ENCODE results near the gene HSPG2. TPM values are rescaled to one million over a fixed set of nuclear protein-coding genes. Genes with fewer than 3 reads are reported as not detected.

HSPG2 gene
- total RNA-seq, 1 donor, result 265 TPM

DNA sequence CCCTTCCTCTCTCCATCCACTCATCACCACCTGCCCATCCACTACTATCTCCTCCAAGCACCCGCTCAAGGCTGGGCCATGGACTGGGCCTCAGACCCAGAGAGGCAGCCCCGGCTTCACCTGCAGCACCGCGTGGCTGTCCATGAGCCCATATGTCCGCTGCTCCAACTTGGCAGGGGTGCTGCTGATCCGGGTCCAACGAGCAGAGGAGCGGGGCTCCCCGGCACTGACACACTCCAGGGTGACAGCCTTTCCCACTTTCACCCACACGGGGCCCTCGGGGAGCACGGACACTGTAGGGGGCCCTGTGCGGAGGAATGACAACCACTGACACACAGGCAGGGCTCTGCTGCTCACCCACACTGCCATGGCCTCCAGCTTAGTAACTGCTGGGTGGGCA is 96.1 kb downstream of the HSPG2 start:
- Histone ChIP-seq H2AFZ (ENCODE audit: low read length) (no peak overlapping the region), H3K9me3 (ENCODE audit: low read depth, low read length) (no peaks in the 10 kb centered on the region), H3K4me1 (ENCODE audit: insufficient read depth, low read length) (no peaks in the 10 kb centered on the region), H3K27me3 (ENCODE audit: insufficient read depth, low read length) (no peaks in the 10 kb centered on the region), H3K27ac (ENCODE audit: low read depth, low read length) (no peak overlapping the region), H4K20me1 (ENCODE audit: insufficient read depth, low read length) (peaks cover 26% of the 10 kb centered on the region), H3K79me2 (ENCODE audit: insufficient read depth, low read length) (no peaks in the 10 kb centered on the region), H3K36me3 (ENCODE audit: insufficient read depth, low read length) (peaks cover 91% of the 10 kb centered on the region), H3K4me3 (ENCODE audit: insufficient read depth, low read length) (no peak overlapping the region), H3K4me2 (ENCODE audit: insufficient read depth, low read length) (no peak overlapping the region)
- no peak for TF ChIP-seq CTCF (IDR thresholded peaks at IDR 0.05; ENCODE audit: extremely low read depth, low read depth, low read length)
- no peak for DNase-seq (ENCODE audit: insufficient read length, low spot score, missing footprints)

DNA sequence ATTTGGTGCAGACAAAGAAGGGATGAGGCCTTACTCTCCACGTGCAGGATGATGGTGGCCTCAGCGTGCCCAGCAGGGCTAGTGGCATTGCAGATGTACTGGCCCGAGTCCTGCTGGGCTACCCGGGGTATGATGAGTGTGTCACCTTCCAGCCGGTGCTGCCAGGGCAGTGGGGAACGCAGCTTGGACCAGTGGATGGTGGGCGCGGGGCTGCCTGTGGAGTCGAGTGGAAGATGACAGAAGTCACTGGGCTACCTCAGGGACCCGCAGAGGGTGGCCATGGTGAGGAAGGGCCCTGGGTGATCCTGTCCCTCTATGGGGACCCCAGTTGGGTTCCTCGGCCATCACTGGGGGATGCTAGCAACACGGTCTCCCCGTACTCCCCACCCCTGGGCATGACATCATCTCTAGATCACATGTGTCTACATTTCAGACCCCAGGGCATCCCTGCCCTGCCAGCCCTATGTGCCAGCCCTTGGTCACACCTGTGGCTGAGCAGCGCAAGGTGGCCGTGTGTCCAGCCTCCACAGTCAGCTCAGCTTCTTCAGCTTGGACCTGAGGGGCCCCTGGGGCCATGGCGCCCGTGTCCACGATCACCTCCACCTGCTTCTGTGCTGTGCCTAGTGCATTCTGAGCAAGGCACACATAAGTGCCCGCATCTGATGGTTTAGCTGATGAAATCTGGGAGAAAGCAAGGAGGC is 97.6 kb downstream of the HSPG2 start:
- Histone ChIP-seq H3K4me2 (ENCODE audit: insufficient read depth, low read length) (no peak overlapping the region), H3K36me3 (ENCODE audit: insufficient read depth, low read length) (peaks cover 90% of the 10 kb centered on the region)

GRCh38 chr1:21838359-21839157 is 98.6 kb downstream of the HSPG2 start:
- Histone ChIP-seq H3K4me3 (ENCODE audit: insufficient read depth, low read length) (no peak overlapping the region), H3K36me3 (ENCODE audit: insufficient read depth, low read length) (peaks cover 91% of the 10 kb centered on the region), H3K79me2 (ENCODE audit: insufficient read depth, low read length) (no peaks in the 10 kb centered on the region), H3K4me1 (ENCODE audit: insufficient read depth, low read length) (no peaks in the 10 kb centered on the region), H3K27me3 (ENCODE audit: insufficient read depth, low read length) (no peaks in the 10 kb centered on the region), H3K9me3 (ENCODE audit: low read depth, low read length) (no peaks in the 10 kb centered on the region), H4K20me1 (ENCODE audit: insufficient read depth, low read length) (peaks cover 41% of the 10 kb centered on the region), H3K4me2 (ENCODE audit: insufficient read depth, low read length) (no peak overlapping the region), H3K27ac (ENCODE audit: low read depth, low read length) (no peak overlapping the region), H2AFZ (ENCODE audit: low read length) (no peak overlapping the region)
- DNase-seq (ENCODE audit: insufficient read length, low spot score, missing footprints), result no peak
- no peak for TF ChIP-seq CTCF (IDR thresholded peaks at IDR 0.05; ENCODE audit: extremely low read depth, low read depth, low read length)

More for the DNA sequence above, 97.6 kb downstream of the HSPG2 start:
- peak; percentile 76 for DNase-seq (ENCODE audit: insufficient read length, low spot score, missing footprints)
- peaks cover 35% of the 10 kb centered on the region for H4K20me1 ChIP-seq (ENCODE audit: insufficient read depth, low read length)
- H3K9me3 ChIP-seq (ENCODE audit: low read depth, low read length), result no peaks in the 10 kb centered on the region
- H2AFZ ChIP-seq (ENCODE audit: low read length), result no peak overlapping the region
- no peak overlapping the region for H3K4me3 ChIP-seq (ENCODE audit: insufficient read depth, low read length)
- H3K27ac ChIP-seq (ENCODE audit: low read depth, low read length), result no peak overlapping the region
- no peaks in the 10 kb centered on the region for H3K4me1 ChIP-seq (ENCODE audit: insufficient read depth, low read length)
- no peak for TF ChIP-seq CTCF (IDR thresholded peaks at IDR 0.05; ENCODE audit: extremely low read depth, low read depth, low read length)
- H3K79me2 ChIP-seq (ENCODE audit: insufficient read depth, low read length), result no peaks in the 10 kb centered on the region
- H3K27me3 ChIP-seq (ENCODE audit: insufficient read depth, low read length), result no peaks in the 10 kb centered on the region

- Histone ChIP-seq H3K27me3 (ENCODE audit: insufficient read depth, low read length) (no peaks in the 10 kb centered on the region), H3K4me1 (ENCODE audit: insufficient read depth, low read length) (no peaks in the 10 kb centered on the region), H4K20me1 (ENCODE audit: insufficient read depth, low read length) (peaks cover 47% of the 10 kb centered on the region), H3K9me3 (ENCODE audit: low read depth, low read length) (no peaks in the 10 kb centered on the region), H3K36me3 (ENCODE audit: insufficient read depth, low read length) (peaks cover 91% of the 10 kb centered on the region), H3K79me2 (ENCODE audit: insufficient read depth, low read length) (no peaks in the 10 kb centered on the region), H3K27ac (ENCODE audit: low read depth, low read length) (no peak overlapping the region), H3K4me2 (ENCODE audit: insufficient read depth, low read length) (no peak overlapping the region), H2AFZ (ENCODE audit: low read length) (no peak overlapping the region), H3K4me3 (ENCODE audit: insufficient read depth, low read length) (no peak overlapping the region)
- DNase-seq (ENCODE audit: insufficient read length, low spot score, missing footprints), result no peak
- no peak for TF ChIP-seq CTCF (IDR thresholded peaks at IDR 0.05; ENCODE audit: extremely low read depth, low read depth, low read length)
These were observed 99.6 kb downstream of the HSPG2 start for GRCh38 chr1:21837476-21837875.
